OCI-LY7 (cell line): Measurements from ENCODE around the gene CDH2. TPM values are rescaled to one million over a fixed set of nuclear protein-coding genes. Genes with fewer than 3 reads are reported as not detected.

ENCODE experiments used
- BruUV-seq: library from RNA; stranded (reverse); fragments of 400-500 nt; replicated peaks from 2 replicates; lab custom pipeline; 2021; lab: Mats Ljungman, UMichigan
- CTCF ChIA-PET: fragments of 300-600 bp; sonication (Branson Sonifier 250); formaldehyde crosslinking; loops from one replicate; lab custom pipeline; 2022; ENCODE audit warnings: antibody characterized with exemption; ENCODE audit not compliant: unreplicated experiment; lab: Charles Lee
- POLR2A ChIA-PET: fragments of 300-600 bp; sonication (Branson Sonifier 250); formaldehyde crosslinking; loops from one replicate; lab custom pipeline; 2022; ENCODE audit warnings: antibody characterized with exemption; lab: Charles Lee
- DNase-seq: peaks from one replicate; pipeline ENCODE4 v3.0.0-alpha.2; 2015; ENCODE audit warnings: low spot score
- H2AFZ ChIP-seq: fragments of 200-600 bp; sonication (generic), shearing (Covaris generic); 2 replicates; pipeline ENCODE4 v1.6.1; 2014; ENCODE audit warnings: mild to moderate bottlenecking, antibody characterized with exemption, low read length, moderate library complexity
- H3K27ac ChIP-seq: fragments of 200-600 bp; sonication (generic); 2 replicates; pipeline ENCODE4 v1.5.1; 2014; ENCODE audit warnings: mixed run types, low read depth, mild to moderate bottlenecking, moderate library complexity, low read length, inconsistent platforms; ENCODE audit not compliant: poor library complexity, severe bottlenecking
- H3K36me3 ChIP-seq: fragments of 200-600 bp; sonication (generic); 2 replicates; pipeline ENCODE4 v1.6.1; 2014; ENCODE audit warnings: mild to moderate bottlenecking, antibody characterized with exemption, low read length, moderate library complexity, mixed read lengths; ENCODE audit not compliant: insufficient read depth
- H3K4me1 ChIP-seq: fragments of 200-600 bp; sonication (generic); 2 replicates; pipeline ENCODE4 v1.5.1; 2014; ENCODE audit warnings: mild to moderate bottlenecking, low read length; ENCODE audit not compliant: insufficient read depth, poor library complexity, severe bottlenecking
- H3K4me2 ChIP-seq: fragments of 200-600 bp; sonication (generic); 2 replicates; pipeline ENCODE4 v1.6.1; 2014; ENCODE audit warnings: mild to moderate bottlenecking, low read length
- H3K4me3 ChIP-seq: fragments of 200-600 bp; sonication (generic); 2 replicates; pipeline ENCODE4 v1.5.1; 2014; ENCODE audit warnings: mild to moderate bottlenecking, low read depth, low read length; ENCODE audit not compliant: poor library complexity, severe bottlenecking
- H3K79me2 ChIP-seq: fragments of 200-600 bp; sonication (generic); 2 replicates; pipeline ENCODE4 v1.6.1; 2016; ENCODE audit warnings: low read depth, mild to moderate bottlenecking, low read length, moderate library complexity, mixed read lengths; ENCODE audit not compliant: insufficient read depth
- H3K9me2 ChIP-seq: fragments of 200-600 bp; sonication (generic); 2 replicates; pipeline ENCODE4 v1.6.1; 2016; ENCODE audit warnings: mild to moderate bottlenecking, low read length, mixed read lengths; ENCODE audit not compliant: insufficient read depth
- H3K9me3 ChIP-seq: fragments of 200-600 bp; sonication (generic); 2 replicates; pipeline ENCODE4 v1.6.1; 2014; ENCODE audit warnings: mild to moderate bottlenecking, mixed run types, low read length, mixed read lengths
- H4K20me1 ChIP-seq: fragments of 200-600 bp; sonication (generic); 2 replicates; pipeline ENCODE4 v1.6.1; 2014; ENCODE audit warnings: mild to moderate bottlenecking, antibody characterized with exemption, low read length, moderate library complexity, mixed read lengths; ENCODE audit not compliant: insufficient read depth
- EZH2phosphoT487 ChIP-seq: fragments of 200-600 bp; sonication (generic); IDR thresholded peaks from 2 replicates; pipeline ENCODE4 v1.6.1; 2018; ENCODE audit warnings: low read depth, borderline replicate concordance, mild to moderate bottlenecking, mixed run types, antibody characterized with exemption, low read length, moderate library complexity, mixed read lengths
- intact Hi-C: fragments of 100-400 bp; cut with micrococcal nuclease; formaldehyde crosslinking; loops from one replicate; pipeline ENCODE4 v1.10.0; 2022; ENCODE audit not compliant: unreplicated experiment
- total RNA-seq, 2 experiments: library from RNA; depleted of rRNA in 1 of 2; stranded (reverse); fragments of >200 nt in 1 of 2; shearing (Covaris generic) in 1 of 2; gene quantifications; 2 replicates each; pipeline ENCODE4 v1.2.3, GENCODE V29; 2014 to 2022
- TF ChIP-seq, protein P1 (sequence below): fragments of 200-600 bp; sonication (generic); conservative IDR thresholded peaks from 2 replicates; pipeline ENCODE4 v1.5.1; 2014; ENCODE audit warnings: mild to moderate bottlenecking, antibody characterized with exemption, low read length, moderate library complexity, mixed read lengths

The CDH2 gene
- total RNA-seq, 2 experiments from 2014 or later = not detected

DNA sequence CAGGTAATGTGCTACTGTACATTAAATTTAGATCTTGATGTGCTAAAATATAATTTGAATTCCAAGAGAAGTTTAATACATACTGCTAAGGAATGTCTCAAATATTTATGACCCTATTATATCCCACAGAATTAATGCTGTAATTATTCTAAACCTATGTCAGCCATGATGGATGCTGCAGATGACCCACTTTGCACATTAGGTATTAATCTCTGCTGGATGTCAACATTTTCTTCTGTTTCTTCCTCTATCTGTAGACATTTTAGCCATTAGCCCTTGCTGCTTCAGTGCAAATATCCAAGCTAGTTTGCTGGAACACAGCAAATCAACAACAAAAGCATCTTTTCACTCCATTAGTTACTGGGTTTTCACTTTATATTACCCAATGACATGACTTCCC lies 164.6 kb downstream of the CDH2 start:
- ChIA-PET CTCF (no interaction called here), POLR2A (no interaction called here)
- H3K36me3 ChIP-seq = no peaks in the 10 kb centered on the region
- H3K4me1 ChIP-seq = no peaks in the 10 kb centered on the region
- H4K20me1 ChIP-seq = no peaks in the 10 kb centered on the region
- no peaks in the 10 kb centered on the region for H3K9me2 ChIP-seq
- H3K9me3 ChIP-seq = no peaks in the 10 kb centered on the region
- DNase-seq = no peak
- H3K79me2 ChIP-seq = no peaks in the 10 kb centered on the region
- intact Hi-C loops = no loop called here
- no peak overlapping the region for H3K27ac ChIP-seq
- no TSS peak for BruUV-seq
- no peak overlapping the region for H3K4me3 ChIP-seq
- no peak overlapping the region for H3K4me2 ChIP-seq
- H2AFZ ChIP-seq = no peak overlapping the region
- no peak for TF ChIP-seq EZH2phosphoT487
- TF ChIP-seq, protein P1, sequence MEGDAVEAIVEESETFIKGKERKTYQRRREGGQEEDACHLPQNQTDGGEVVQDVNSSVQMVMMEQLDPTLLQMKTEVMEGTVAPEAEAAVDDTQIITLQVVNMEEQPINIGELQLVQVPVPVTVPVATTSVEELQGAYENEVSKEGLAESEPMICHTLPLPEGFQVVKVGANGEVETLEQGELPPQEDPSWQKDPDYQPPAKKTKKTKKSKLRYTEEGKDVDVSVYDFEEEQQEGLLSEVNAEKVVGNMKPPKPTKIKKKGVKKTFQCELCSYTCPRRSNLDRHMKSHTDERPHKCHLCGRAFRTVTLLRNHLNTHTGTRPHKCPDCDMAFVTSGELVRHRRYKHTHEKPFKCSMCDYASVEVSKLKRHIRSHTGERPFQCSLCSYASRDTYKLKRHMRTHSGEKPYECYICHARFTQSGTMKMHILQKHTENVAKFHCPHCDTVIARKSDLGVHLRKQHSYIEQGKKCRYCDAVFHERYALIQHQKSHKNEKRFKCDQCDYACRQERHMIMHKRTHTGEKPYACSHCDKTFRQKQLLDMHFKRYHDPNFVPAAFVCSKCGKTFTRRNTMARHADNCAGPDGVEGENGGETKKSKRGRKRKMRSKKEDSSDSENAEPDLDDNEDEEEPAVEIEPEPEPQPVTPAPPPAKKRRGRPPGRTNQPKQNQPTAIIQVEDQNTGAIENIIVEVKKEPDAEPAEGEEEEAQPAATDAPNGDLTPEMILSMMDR = no peak

DNA sequence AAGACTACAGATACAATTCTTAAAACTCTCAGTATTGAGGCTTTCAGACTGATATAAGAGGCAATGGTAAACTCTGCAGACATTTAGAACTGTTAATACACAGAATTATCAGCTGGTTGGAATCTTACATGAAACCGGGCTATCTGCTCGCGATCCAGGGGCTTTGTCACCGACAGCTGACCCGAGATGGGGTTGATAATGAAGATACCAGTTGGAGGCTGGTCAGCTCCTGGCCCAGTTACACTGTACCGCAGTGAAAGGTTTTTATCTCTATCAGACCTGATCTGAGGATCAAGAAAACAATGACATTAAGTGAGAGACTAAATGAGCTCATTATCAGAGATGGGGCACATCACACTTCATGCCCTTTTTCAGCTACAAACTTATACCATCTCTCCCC lies 167.3 kb downstream of the CDH2 start:
- no peak for DNase-seq
- no peak overlapping the region for H3K27ac ChIP-seq
- BruUV-seq = no TSS peak
- TF ChIP-seq, protein P1 = no peak
- TF ChIP-seq EZH2phosphoT487 = no peak
- no peaks in the 10 kb centered on the region for H3K79me2 ChIP-seq
- H2AFZ ChIP-seq = no peak overlapping the region
- H3K4me3 ChIP-seq = no peak overlapping the region
- H3K4me1 ChIP-seq = no peaks in the 10 kb centered on the region
- no peak overlapping the region for H3K4me2 ChIP-seq
- H3K9me2 ChIP-seq = no peaks in the 10 kb centered on the region
- POLR2A ChIA-PET = no interaction called here
- no peaks in the 10 kb centered on the region for H3K36me3 ChIP-seq
- CTCF ChIA-PET = no interaction called here
- no peaks in the 10 kb centered on the region for H3K9me3 ChIP-seq
- intact Hi-C loops = no loop called here
- H4K20me1 ChIP-seq = no peaks in the 10 kb centered on the region

DNA sequence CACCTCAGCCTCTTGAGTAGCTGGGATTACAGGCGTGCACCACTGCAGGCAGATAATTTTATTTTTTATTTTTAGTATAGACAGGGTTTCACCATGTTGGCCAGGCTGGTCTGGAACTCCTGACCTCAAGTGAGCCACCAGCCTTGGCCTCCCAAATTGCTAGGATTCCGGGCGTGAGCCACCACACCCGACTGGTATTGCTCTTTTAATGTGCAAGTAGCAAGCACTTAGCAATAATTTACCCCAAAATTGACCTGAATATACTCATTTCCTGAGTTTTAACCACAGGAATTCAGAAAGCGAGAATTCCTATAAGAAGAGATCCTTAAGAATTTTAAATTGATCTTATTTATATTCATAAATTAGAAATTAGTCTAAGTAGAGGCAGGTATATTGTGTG lies 169.1 kb downstream of the CDH2 start:
- Histone ChIP-seq H3K27ac (no peak overlapping the region), H3K4me1 (no peaks in the 10 kb centered on the region), H3K4me3 (no peak overlapping the region), H3K79me2 (no peaks in the 10 kb centered on the region), H3K4me2 (no peak overlapping the region), H3K9me3 (no peaks in the 10 kb centered on the region), H3K9me2 (no peaks in the 10 kb centered on the region), H2AFZ (no peak overlapping the region), H4K20me1 (no peaks in the 10 kb centered on the region), H3K36me3 (no peaks in the 10 kb centered on the region)
- no TSS peak for BruUV-seq
- ChIA-PET CTCF (no interaction called here), POLR2A (interaction anchor here (1.3 kb wide), 1 partner anchor 21 kb away, joined by 3 read pairs; no protein-coding TSS in a partner anchor)
- DNase-seq = no peak
- TF ChIP-seq, protein P1 = no peak
- TF ChIP-seq EZH2phosphoT487 = no peak
- intact Hi-C loops = no loop called here
